HEK293 (cell line): Measurements from ENCODE around the gene STOX1.
"Not testable (repeated sequence)": the region's sequence is repeated elsewhere in the genome, so short reads cannot be mapped to it uniquely, and the experiment has no call there.

Experiments used
- CTCF ChIA-PET: fragments of 350-600 bp; formaldehyde crosslinking; extraction: SDS; loops from one replicate; lab custom pipeline; 2021; ENCODE audit warnings: antibody characterized with exemption; lab: Yijun Ruan, JAX
- POLR2A ChIA-PET: fragments of 300-600 bp; formaldehyde crosslinking; extraction: SDS; loops from one replicate; lab custom pipeline; 2020; ENCODE audit warnings: antibody characterized with exemption, inconsistent platforms; lab: Yijun Ruan, JAX
- H3K27ac ChIP-seq: fragments of 200-500 bp; sonication (Bioruptor generic); 2 replicates; pipeline ENCODE4 v1.5.1; 2014; ENCODE audit warnings: low read depth, low read length, control low read depth, inconsistent platforms; ENCODE audit errors: extremely low read depth
- H3K36me3 ChIP-seq, 2 experiments: fragments of 200-500 bp in 1 of 2; sonication (Bioruptor generic) in 1 of 2; 1 replicate in 1 of 2; 2 replicates in 1 of 2; pipeline ENCODE4 v1.5.1; 2014 to 2017; ENCODE audit warnings: inconsistent platforms in 2 of 2, low read length in 2 of 2; ENCODE audit not compliant: control insufficient read depth in 2 of 2, insufficient read depth in 1 of 2
- H3K4me1 ChIP-seq: fragments of 200-500 bp; sonication (Bioruptor generic); 2 replicates; pipeline ENCODE4 v1.5.1; 2014; ENCODE audit warnings: mild to moderate bottlenecking, low read length, inconsistent platforms; ENCODE audit not compliant: control insufficient read depth, insufficient read depth
- H3K4me3 ChIP-seq: 2 replicates; pipeline ENCODE4 v1.5.1; 2011; ENCODE audit warnings: low read depth, mild to moderate bottlenecking, control low read depth, low read length, moderate library complexity
- H3K9me3 ChIP-seq: fragments of 200-500 bp; sonication (Bioruptor generic); 2 replicates; pipeline ENCODE4 v1.5.1; 2014; ENCODE audit warnings: low read depth, low read length, inconsistent platforms; ENCODE audit not compliant: control insufficient read depth, insufficient read depth
- HOXC10 ChIP-seq: sonication (generic); formaldehyde crosslinking; IDR thresholded peaks from 2 replicates; pipeline ENCODE4 v1.8.1; 2023; ENCODE audit warnings: mild to moderate bottlenecking, missing genetic modification reagents
- PRDM1 ChIP-seq: fragments of 450-650 bp; formaldehyde crosslinking; IDR thresholded peaks from 2 replicates; pipeline ENCODE4; 2016; ENCODE audit warnings: missing biosample characterization, missing genetic modification characterization
- WT1 ChIP-seq: fragments of 450-650 bp; formaldehyde crosslinking; IDR thresholded peaks from 2 replicates; pipeline ENCODE4 v1.5.1; 2016; ENCODE audit warnings: missing biosample characterization, missing genetic modification characterization
- ZBTB11 ChIP-seq: fragments of 450-650 bp; formaldehyde crosslinking; conservative IDR thresholded peaks from 2 replicates; pipeline ENCODE4 v1.5.1; 2016; ENCODE audit warnings: low read depth, missing biosample characterization, missing genetic modification characterization
- ZBTB7A ChIP-seq: fragments of 450-650 bp; formaldehyde crosslinking; IDR thresholded peaks from 2 replicates; pipeline ENCODE4 v1.5.1; 2016; ENCODE audit warnings: low read depth, missing biosample characterization, missing genetic modification characterization
- ZNF121 ChIP-seq: fragments of 450-650 bp; formaldehyde crosslinking; IDR thresholded peaks from 2 replicates; pipeline ENCODE4 v1.5.1; 2016; ENCODE audit warnings: missing biosample characterization, missing genetic modification characterization
- ZNF132 ChIP-seq: fragments of 450-650 bp; formaldehyde crosslinking; IDR thresholded peaks from 2 replicates; pipeline ENCODE4 v1.5.1; 2017; ENCODE audit warnings: missing biosample characterization, missing genetic modification characterization, borderline replicate concordance
- ZNF175 ChIP-seq: fragments of 450-650 bp; formaldehyde crosslinking; IDR thresholded peaks from 2 replicates; pipeline ENCODE4 v1.5.1; 2016; ENCODE audit warnings: missing biosample characterization, missing genetic modification characterization
- ZNF18 ChIP-seq: fragments of 450-650 bp; formaldehyde crosslinking; IDR thresholded peaks from 2 replicates; pipeline ENCODE4 v1.5.1; 2016; ENCODE audit warnings: missing biosample characterization, missing genetic modification characterization
- ZNF19 ChIP-seq: fragments of 450-650 bp; formaldehyde crosslinking; IDR thresholded peaks from 2 replicates; pipeline ENCODE4; 2016; ENCODE audit warnings: missing biosample characterization, missing genetic modification characterization, low read depth
- ZNF214 ChIP-seq: fragments of 450-650 bp; formaldehyde crosslinking; IDR thresholded peaks from 2 replicates; pipeline ENCODE4 v1.5.1; 2017; ENCODE audit warnings: missing biosample characterization, mild to moderate bottlenecking, missing genetic modification characterization, borderline replicate concordance
- ZNF266 ChIP-seq: fragments of 450-650 bp; formaldehyde crosslinking; IDR thresholded peaks from 2 replicates; pipeline ENCODE4 v1.5.1; 2016; ENCODE audit warnings: missing biosample characterization, missing genetic modification characterization, low read depth
- ZNF335 ChIP-seq: fragments of 450-650 bp; formaldehyde crosslinking; conservative IDR thresholded peaks from 2 replicates; pipeline ENCODE4 v1.5.1; 2016; ENCODE audit warnings: missing biosample characterization, missing genetic modification characterization
- ZNF354C ChIP-seq: fragments of 450-650 bp; formaldehyde crosslinking; IDR thresholded peaks from 2 replicates; pipeline ENCODE4 v1.5.1; 2016; ENCODE audit warnings: missing biosample characterization, missing genetic modification characterization, low read depth, borderline replicate concordance
- ZNF366 ChIP-seq: fragments of 450-650 bp; formaldehyde crosslinking; conservative IDR thresholded peaks from 2 replicates; pipeline ENCODE4 v1.5.1; 2016; ENCODE audit warnings: missing biosample characterization, missing genetic modification characterization
- ZNF544 ChIP-seq: fragments of 450-650 bp; formaldehyde crosslinking; IDR thresholded peaks from 2 replicates; pipeline ENCODE4 v1.5.0; 2017; ENCODE audit warnings: missing biosample characterization, missing genetic modification characterization
- ZNF558 ChIP-seq: fragments of 450-650 bp; formaldehyde crosslinking; IDR thresholded peaks from 2 replicates; pipeline ENCODE4 v1.5.1; 2016; ENCODE audit warnings: missing biosample characterization, missing genetic modification characterization
- ZXDB ChIP-seq: fragments of 450-650 bp; formaldehyde crosslinking; IDR thresholded peaks from 2 replicates; pipeline ENCODE4 v1.5.1; 2016; ENCODE audit warnings: missing biosample characterization, missing genetic modification characterization
- TF ChIP-seq, protein P1 (sequence below): fragments of 450-650 bp; formaldehyde crosslinking; IDR thresholded peaks from 2 replicates; pipeline ENCODE4 v1.5.1; 2017; ENCODE audit warnings: missing biosample characterization, missing genetic modification characterization
- TF ChIP-seq, protein P2 (sequence below): fragments of 450-650 bp; formaldehyde crosslinking; IDR thresholded peaks from 2 replicates; pipeline ENCODE4 v1.5.1; 2016; ENCODE audit warnings: missing biosample characterization, missing genetic modification characterization, low read depth

STOX1 gene

GRCh38 chr10:68925489-68925888 lies 98.2 kb downstream of the STOX1 start (continued):
- TF ChIP-seq ZNF354C = no peak
- TF ChIP-seq HOXC10 (CRISPR knock-in tag) = no peak
- no peak for TF ChIP-seq ZNF19 (tag by site-specific recombination)
- TF ChIP-seq, protein P1, sequence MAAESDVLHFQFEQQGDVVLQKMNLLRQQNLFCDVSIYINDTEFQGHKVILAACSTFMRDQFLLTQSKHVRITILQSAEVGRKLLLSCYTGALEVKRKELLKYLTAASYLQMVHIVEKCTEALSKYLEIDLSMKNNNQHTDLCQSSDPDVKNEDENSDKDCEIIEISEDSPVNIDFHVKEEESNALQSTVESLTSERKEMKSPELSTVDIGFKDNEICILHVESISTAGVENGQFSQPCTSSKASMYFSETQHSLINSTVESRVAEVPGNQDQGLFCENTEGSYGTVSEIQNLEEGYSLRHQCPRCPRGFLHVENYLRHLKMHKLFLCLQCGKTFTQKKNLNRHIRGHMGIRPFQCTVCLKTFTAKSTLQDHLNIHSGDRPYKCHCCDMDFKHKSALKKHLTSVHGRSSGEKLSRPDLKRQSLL (tag by site-specific recombination) = no peak
- TF ChIP-seq ZNF132 (tag by site-specific recombination) = no peak
- TF ChIP-seq ZNF121 (tag by site-specific recombination) = no peak
- no peak for TF ChIP-seq ZNF558
- TF ChIP-seq ZNF214 = no peak
- TF ChIP-seq, all 188 proteins: peak for 0

- H3K4me3 ChIP-seq, H3K27ac ChIP-seq, CTCF ChIA-PET, H3K9me3 ChIP-seq, H3K4me1 ChIP-seq: not testable (repeated sequence)
- TF ChIP-seq PRDM1 (tag by site-specific recombination) = peak; percentile 93
- TF ChIP-seq ZNF366 (tag by site-specific recombination) = peak; percentile 97
- POLR2A ChIA-PET = interaction anchor here (0.6 kb wide), 1 partner anchor 41 kb away, joined by 6 read pairs; no protein-coding TSS in a partner anchor
- peaks cover 44 to 65% of the 10 kb centered on the region in 2 experiments for H3K36me3 ChIP-seq
Measured at GRCh38 chr10:68929157-68929556, 101.8 kb downstream of the STOX1 start.

GRCh38 chr10:68929888-68930287 lies 102.6 kb downstream of the STOX1 start:
- not testable (repeated sequence) for H3K27ac ChIP-seq
- TF ChIP-seq PRDM1 (tag by site-specific recombination) = peak; percentile 92
- TF ChIP-seq, all 188 proteins: peak for 1; not testable (repeated sequence) for 187
- H3K4me1 ChIP-seq, POLR2A ChIA-PET, H3K9me3 ChIP-seq, CTCF ChIA-PET, H3K4me3 ChIP-seq: not testable (repeated sequence)
- peaks cover 49 to 67% of the 10 kb centered on the region in 2 experiments for H3K36me3 ChIP-seq

GRCh38 chr10:68932860-68933259 lies 105.5 kb downstream of the STOX1 start:
- H3K36me3 ChIP-seq = peaks cover 60 to 71% of the 10 kb centered on the region in 2 experiments

DNA sequence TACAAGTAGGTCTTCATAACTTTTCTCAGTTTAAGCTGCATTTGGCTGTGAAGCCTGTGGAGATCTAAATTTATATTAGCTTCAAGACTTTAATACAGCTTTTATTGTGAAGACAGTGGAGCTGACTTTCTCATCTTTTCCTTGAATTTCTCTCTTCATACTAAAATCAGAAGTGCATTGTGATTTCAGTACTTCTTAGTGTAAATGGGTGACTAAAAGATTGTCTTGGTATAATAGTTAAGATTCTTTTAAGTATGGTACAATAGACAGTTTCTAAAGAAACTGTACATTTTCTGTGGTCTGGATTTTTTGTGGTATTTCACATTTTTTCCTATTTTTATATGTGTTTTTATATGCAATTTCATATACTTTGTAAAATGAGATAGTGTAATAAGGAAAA lies 107.7 kb downstream of the STOX1 start:
- Histone ChIP-seq H3K27ac (no peak overlapping the region), H3K9me3 (no peaks in the 10 kb centered on the region), H3K36me3 (peaks cover 72 to 78% of the 10 kb centered on the region in 2 experiments), H3K4me1 (peaks cover 3% of the 10 kb centered on the region; the same call in 1 of the 2 replicates), H3K4me3 (no peak overlapping the region)
- ChIA-PET POLR2A (no interaction called here), CTCF (no interaction called here)
- TF ChIP-seq ZNF266 (tag by site-specific recombination) (no peak), ZNF18 (no peak), ZNF335 (tag by site-specific recombination) (no peak), ZNF544 (no peak), ZBTB11 (no peak), ZNF175 (tag by site-specific recombination) (no peak), WT1 (tag by site-specific recombination) (no peak), ZXDB (no peak), ZBTB7A (tag by site-specific recombination) (no peak)
- TF ChIP-seq, protein P2, sequence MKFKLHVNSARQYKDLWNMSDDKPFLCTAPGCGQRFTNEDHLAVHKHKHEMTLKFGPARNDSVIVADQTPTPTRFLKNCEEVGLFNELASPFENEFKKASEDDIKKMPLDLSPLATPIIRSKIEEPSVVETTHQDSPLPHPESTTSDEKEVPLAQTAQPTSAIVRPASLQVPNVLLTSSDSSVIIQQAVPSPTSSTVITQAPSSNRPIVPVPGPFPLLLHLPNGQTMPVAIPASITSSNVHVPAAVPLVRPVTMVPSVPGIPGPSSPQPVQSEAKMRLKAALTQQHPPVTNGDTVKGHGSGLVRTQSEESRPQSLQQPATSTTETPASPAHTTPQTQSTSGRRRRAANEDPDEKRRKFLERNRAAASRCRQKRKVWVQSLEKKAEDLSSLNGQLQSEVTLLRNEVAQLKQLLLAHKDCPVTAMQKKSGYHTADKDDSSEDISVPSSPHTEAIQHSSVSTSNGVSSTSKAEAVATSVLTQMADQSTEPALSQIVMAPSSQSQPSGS (tag by site-specific recombination) = no peak

More at GRCh38 chr10:68932860-68933259, 105.5 kb downstream of the STOX1 start:
- CTCF ChIA-PET, H3K27ac ChIP-seq, H3K4me1 ChIP-seq, H3K9me3 ChIP-seq, POLR2A ChIA-PET, H3K4me3 ChIP-seq: not testable (repeated sequence)
